Mammary epithelial cell (primary cell): ENCODE data around the gene DTNA.
"Not testable (repeated sequence)": the region's sequence is repeated elsewhere in the genome, so short reads cannot be mapped to it uniquely, and the experiment has no call there.

ENCODE experiments used
- CTCF ChIP-seq, 2 donors: IDR thresholded peaks in 1 of 2; conservative IDR thresholded peaks in 1 of 2; 2 replicates each; pipeline ENCODE4 v1.5.1; 2011 to 2012; ENCODE audit warnings: inconsistent platforms in 2 of 2, low read length in 2 of 2, mild to moderate bottlenecking in 2 of 2, control low read depth in 1 of 2, low read depth in 1 of 2; ENCODE audit not compliant: insufficient read depth in 1 of 2; ENCODE audit errors: extremely low read depth in 1 of 2
- EZH2 ChIP-seq: IDR thresholded peaks from 2 replicates; pipeline ENCODE4 v1.6.1; 2012; ENCODE audit warnings: low read length, inconsistent platforms, borderline replicate concordance

DNA sequence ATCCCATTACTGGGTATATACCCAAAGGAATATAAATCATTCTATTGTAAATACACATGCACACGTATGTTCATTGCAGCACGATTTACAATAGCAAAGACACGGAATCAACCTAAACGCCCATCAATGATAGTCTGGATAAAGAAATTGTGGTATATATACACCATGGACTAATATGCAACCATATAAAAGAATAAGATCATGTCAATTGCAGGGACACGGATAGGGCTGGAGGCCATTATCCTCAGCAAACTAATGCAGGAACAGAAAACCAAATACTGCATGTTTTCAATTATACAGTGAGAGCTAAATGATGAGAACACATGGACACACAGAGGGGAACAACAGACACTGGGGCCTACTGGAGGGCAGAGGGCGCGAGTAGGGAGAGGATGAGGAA lies 206.4 kb downstream of the DTNA start:
- not testable (repeated sequence) for TF ChIP-seq CTCF (conservative IDR thresholded peaks at IDR 0.05 in 1 of 2, IDR thresholded peaks at IDR 0.05 in 1 of 2; ENCODE audit: extremely low read depth in 1 of 2, insufficient read depth in 1 of 2, low read depth in 1 of 2, low read length in 2 of 2); EZH2
